OCI-LY7 (cell line): ENCODE measurements around the gene CNTNAP5.

Experiments used
- EZH2phosphoT487 ChIP-seq: fragments of 200-600 bp; sonication (generic); IDR thresholded peaks from 2 replicates; pipeline ENCODE4 v1.6.1; 2018; ENCODE audit warnings: low read depth, borderline replicate concordance, mild to moderate bottlenecking, mixed run types, antibody characterized with exemption, low read length, moderate library complexity, mixed read lengths
- TF ChIP-seq, protein P1 (sequence below): fragments of 200-600 bp; sonication (generic); conservative IDR thresholded peaks from 2 replicates; pipeline ENCODE4 v1.5.1; 2014; ENCODE audit warnings: mild to moderate bottlenecking, antibody characterized with exemption, low read length, moderate library complexity, mixed read lengths

DNA sequence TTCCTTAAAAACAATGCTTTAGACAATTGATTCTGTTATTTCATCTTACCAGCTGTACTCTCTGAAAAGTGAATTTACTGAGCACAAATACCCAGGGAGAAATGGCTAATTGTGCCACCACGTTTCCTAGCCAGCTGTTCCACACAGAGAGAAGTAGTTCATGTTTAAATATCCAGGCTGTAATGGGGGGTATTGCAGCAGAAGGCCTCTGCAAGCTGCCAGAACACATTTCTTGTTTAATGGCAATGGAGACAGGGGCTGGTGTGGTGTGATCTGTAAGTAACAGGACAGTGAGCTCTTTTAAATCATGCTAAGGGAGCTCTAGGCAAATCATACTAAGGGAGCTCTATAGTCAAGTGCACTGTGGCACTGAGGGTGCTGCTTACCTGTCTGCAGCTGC is 809.2 kb downstream of the CNTNAP5 start:
- TF ChIP-seq, protein P1, sequence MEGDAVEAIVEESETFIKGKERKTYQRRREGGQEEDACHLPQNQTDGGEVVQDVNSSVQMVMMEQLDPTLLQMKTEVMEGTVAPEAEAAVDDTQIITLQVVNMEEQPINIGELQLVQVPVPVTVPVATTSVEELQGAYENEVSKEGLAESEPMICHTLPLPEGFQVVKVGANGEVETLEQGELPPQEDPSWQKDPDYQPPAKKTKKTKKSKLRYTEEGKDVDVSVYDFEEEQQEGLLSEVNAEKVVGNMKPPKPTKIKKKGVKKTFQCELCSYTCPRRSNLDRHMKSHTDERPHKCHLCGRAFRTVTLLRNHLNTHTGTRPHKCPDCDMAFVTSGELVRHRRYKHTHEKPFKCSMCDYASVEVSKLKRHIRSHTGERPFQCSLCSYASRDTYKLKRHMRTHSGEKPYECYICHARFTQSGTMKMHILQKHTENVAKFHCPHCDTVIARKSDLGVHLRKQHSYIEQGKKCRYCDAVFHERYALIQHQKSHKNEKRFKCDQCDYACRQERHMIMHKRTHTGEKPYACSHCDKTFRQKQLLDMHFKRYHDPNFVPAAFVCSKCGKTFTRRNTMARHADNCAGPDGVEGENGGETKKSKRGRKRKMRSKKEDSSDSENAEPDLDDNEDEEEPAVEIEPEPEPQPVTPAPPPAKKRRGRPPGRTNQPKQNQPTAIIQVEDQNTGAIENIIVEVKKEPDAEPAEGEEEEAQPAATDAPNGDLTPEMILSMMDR = no peak
- no peak for TF ChIP-seq EZH2phosphoT487
